H9 (cell line): ENCODE results near the gene MAD1L1. TPM values are rescaled to one million over a fixed set of nuclear protein-coding genes. Genes with fewer than 3 reads are reported as not detected.

Source experiments
- DNase-seq: peaks from one replicate; pipeline ENCODE4 v3.0.0-alpha.2; 2017
- H2AFZ ChIP-seq: one replicate; pipeline ENCODE4 v1.6.1; 2013; ENCODE audit warnings: mild to moderate bottlenecking, low read length, control low read depth, moderate library complexity
- H2AK5ac ChIP-seq: 2 replicates; pipeline ENCODE4 v1.6.1; 2013; ENCODE audit warnings: low read length, control low read depth, mixed read lengths; ENCODE audit not compliant: insufficient read length
- H2BK120ac ChIP-seq: one replicate; pipeline ENCODE4 v1.6.1; 2013; ENCODE audit warnings: low read depth, mild to moderate bottlenecking, low read length, control low read depth, inconsistent platforms; ENCODE audit not compliant: poor library complexity, severe bottlenecking
- H2BK12ac ChIP-seq: 2 replicates; pipeline ENCODE4 v1.6.1; 2013; ENCODE audit warnings: low read length, control low read depth, mixed read lengths, low read depth; ENCODE audit not compliant: insufficient read length
- H2BK15ac ChIP-seq: 2 replicates; pipeline ENCODE4 v1.6.1; 2013; ENCODE audit warnings: low read depth, low read length, control low read depth
- H2BK20ac ChIP-seq: one replicate; pipeline ENCODE4 v1.6.1; 2013; ENCODE audit warnings: low read depth, mild to moderate bottlenecking, low read length, control low read depth, inconsistent platforms; ENCODE audit not compliant: poor library complexity, severe bottlenecking
- H2BK5ac ChIP-seq: 2 replicates; pipeline ENCODE4 v1.6.1; 2013; ENCODE audit warnings: low read length, control low read depth, mixed read lengths; ENCODE audit not compliant: insufficient read length
- H3K14ac ChIP-seq: 2 replicates; pipeline ENCODE4 v1.6.1; 2013; ENCODE audit warnings: low read length, control low read depth; ENCODE audit not compliant: insufficient read depth
- H3K18ac ChIP-seq: 2 replicates; pipeline ENCODE4 v1.6.1; 2013; ENCODE audit warnings: low read depth, mild to moderate bottlenecking, mixed read lengths, low read length, control low read depth; ENCODE audit not compliant: insufficient read length
- H3K23ac ChIP-seq: 2 replicates; pipeline ENCODE4 v1.6.1; 2013; ENCODE audit warnings: low read length, control low read depth, mixed read lengths, low read depth; ENCODE audit not compliant: insufficient read length
- H3K23me2 ChIP-seq: 2 replicates; pipeline ENCODE4 v1.6.1; 2013; ENCODE audit warnings: low read depth, mild to moderate bottlenecking, mixed read lengths, low read length, control low read depth; ENCODE audit not compliant: insufficient read length, poor library complexity, severe bottlenecking
- H3K27ac ChIP-seq: 2 replicates; pipeline ENCODE4 v1.5.1; 2013; ENCODE audit warnings: low read length, control low read depth, mixed read lengths, low read depth; ENCODE audit not compliant: insufficient read length
- H3K27me3 ChIP-seq: 2 replicates; pipeline ENCODE4 v1.6.1; 2013; ENCODE audit warnings: low read length, control low read depth, inconsistent platforms; ENCODE audit not compliant: insufficient read depth
- H3K4ac ChIP-seq: 2 replicates; pipeline ENCODE4 v1.6.1; 2013; ENCODE audit warnings: low read depth, mild to moderate bottlenecking, control low read depth, inconsistent platforms, low read length, moderate library complexity
- H3K4me1 ChIP-seq: 2 replicates; pipeline ENCODE4 v1.6.1; 2013; ENCODE audit warnings: low read length, control low read depth, inconsistent platforms; ENCODE audit not compliant: insufficient read depth
- H3K4me2 ChIP-seq: 2 replicates; pipeline ENCODE4 v1.6.1; 2013; ENCODE audit warnings: low read length, control low read depth, mixed read lengths; ENCODE audit not compliant: insufficient read length, insufficient read depth
- H3K56ac ChIP-seq: 2 replicates; pipeline ENCODE4 v1.6.1; 2013; ENCODE audit warnings: low read depth, mild to moderate bottlenecking, mixed read lengths, low read length, control low read depth; ENCODE audit not compliant: insufficient read length
- H3K79me1 ChIP-seq: 2 replicates; pipeline ENCODE4 v1.6.1; 2013; ENCODE audit warnings: low read depth, mild to moderate bottlenecking, moderate library complexity, low read length, control low read depth, inconsistent platforms; ENCODE audit not compliant: insufficient read depth, poor library complexity, severe bottlenecking
- H3K79me2 ChIP-seq: 2 replicates; pipeline ENCODE4 v1.6.1; 2013; ENCODE audit warnings: low read length, control low read depth, inconsistent platforms; ENCODE audit not compliant: insufficient read depth
- H3K9ac ChIP-seq: 2 replicates; pipeline ENCODE4 v1.6.1; 2013; ENCODE audit warnings: low read length, control low read depth, mixed read lengths; ENCODE audit not compliant: insufficient read length; ENCODE audit errors: extremely low read depth
- H3K9me3 ChIP-seq: one replicate; pipeline ENCODE4 v1.6.1; 2013; ENCODE audit warnings: low read depth, low read length, inconsistent platforms; ENCODE audit not compliant: control insufficient read depth
- H3T11ph ChIP-seq: one replicate; pipeline ENCODE4 v1.6.1; 2013; ENCODE audit warnings: mild to moderate bottlenecking, low read length, control low read depth, inconsistent platforms
- H4K20me1 ChIP-seq: one replicate; pipeline ENCODE4 v1.6.1; 2013; ENCODE audit not compliant: control insufficient read depth, insufficient read length, insufficient read depth
- H4K5ac ChIP-seq: 2 replicates; pipeline ENCODE4 v1.6.1; 2013; ENCODE audit warnings: low read depth, mild to moderate bottlenecking, mixed read lengths, low read length, control low read depth; ENCODE audit not compliant: insufficient read length
- H4K8ac ChIP-seq: replicated peaks from 2 replicates; pipeline ENCODE4 v1.6.1; 2013; ENCODE audit warnings: low read length, control low read depth, mixed read lengths, low read depth; ENCODE audit not compliant: insufficient read length
- H4K91ac ChIP-seq: 2 replicates; pipeline ENCODE4 v1.6.1; 2013; ENCODE audit warnings: low read depth, mild to moderate bottlenecking, moderate library complexity, mixed read lengths, low read length, control low read depth; ENCODE audit not compliant: insufficient read length
- H3K27ac Mint-ChIP-seq, 3 experiments: 2 replicates in 2 of 3; 3 replicates in 1 of 3; pipeline ENCODE4 v1.8.0; 2020 to 2021; ENCODE audit warnings: mixed read lengths in 3 of 3, mild to moderate bottlenecking in 1 of 3, moderate library complexity in 1 of 3
- H3K27me3 Mint-ChIP-seq: 2 replicates; pipeline ENCODE4 v1.8.0; 2021; ENCODE audit warnings: low read depth, mild to moderate bottlenecking, moderate library complexity, mixed read lengths
- H3K36me3 Mint-ChIP-seq, 3 experiments: 2 replicates in 2 of 3; 3 replicates in 1 of 3; pipeline ENCODE4 v1.8.0; 2020 to 2021; ENCODE audit warnings: low read depth in 3 of 3, mixed read lengths in 3 of 3; ENCODE audit not compliant: insufficient read depth in 1 of 3
- H3K4me1 Mint-ChIP-seq, 2 experiments: 2 replicates each; pipeline ENCODE4 v1.8.0; 2020; ENCODE audit warnings: mixed read lengths in 2 of 2
- H3K4me3 Mint-ChIP-seq, 2 experiments: 2 replicates in 1 of 2; 3 replicates in 1 of 2; pipeline ENCODE4 v1.8.0; 2020 to 2021; ENCODE audit warnings: mild to moderate bottlenecking in 2 of 2, mixed read lengths in 2 of 2, moderate library complexity in 1 of 2
- H3K9me3 Mint-ChIP-seq, 2 experiments: 2 replicates in 1 of 2; 3 replicates in 1 of 2; pipeline ENCODE4 v1.8.0; 2020; ENCODE audit warnings: mild to moderate bottlenecking in 2 of 2, mixed read lengths in 2 of 2, moderate library complexity in 1 of 2
- CTCF ChIP-seq: fragments of 200-600 bp; sonication (generic); conservative IDR thresholded peaks from 3 replicates; pipeline ENCODE4 v1.8.0; 2021; ENCODE audit warnings: antibody characterized with exemption, mild to moderate bottlenecking
- WGBS: extraction: QIAGEN DNeasy Blood & Tissue Kit; methylation state at CpG from one replicate; pipeline ENCODE4 v1.1.7; 2013; ENCODE audit warnings: missing lambda C conversion rate, low lambda C conversion rate, mixed read lengths; ENCODE audit not compliant: insufficient read length; ENCODE audit errors: extremely low coverage; 5-methylcytosine and 5-hydroxymethylcytosine counted together
- total RNA-seq: library from RNA; stranded (reverse); gene quantifications from 2 replicates; pipeline ENCODE4 v1.2.1, GENCODE V29; 2021

Gene MAD1L1
- total RNA-seq, 1 experiment from 2014 or later, result 39.0 TPM

DNA sequence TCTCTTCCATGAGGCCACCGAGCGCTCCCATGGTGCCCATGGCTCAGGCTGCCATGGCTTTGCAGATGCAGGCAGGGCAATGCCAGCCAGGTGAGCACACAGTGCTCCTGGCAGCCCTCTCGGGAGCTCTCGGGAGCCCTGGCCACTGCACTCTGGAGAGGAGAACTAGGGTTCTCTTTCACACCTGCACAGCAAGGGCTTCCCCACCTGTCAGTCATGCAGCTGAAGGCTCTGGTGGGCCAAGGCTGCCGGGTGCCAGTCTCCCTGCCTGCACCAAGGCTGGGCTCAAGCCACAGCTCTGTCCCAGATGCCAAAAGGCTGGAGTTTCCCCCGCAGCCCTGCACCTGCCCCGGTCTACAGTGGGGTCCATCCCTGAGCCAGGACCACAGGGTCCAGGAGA is 41.9 kb upstream of the MAD1L1 start:
- no peaks in the 10 kb centered on the region for H3K27me3 Mint-ChIP-seq
- H3K4ac ChIP-seq, result no peak overlapping the region
- H3K9ac ChIP-seq, result no peak overlapping the region

More for the DNA sequence above, 41.9 kb upstream of the MAD1L1 start:
- Histone ChIP-seq H3K79me2 (no peaks in the 10 kb centered on the region), H3K4me2 (no peak overlapping the region), H4K5ac (no peak overlapping the region), H3K23ac (no peak overlapping the region), H4K8ac (no peak overlapping the region), H3T11ph (no peak overlapping the region), H2BK12ac (no peak overlapping the region), H3K27me3 (no peaks in the 10 kb centered on the region), H3K4me1 (peaks cover 2% of the 10 kb centered on the region; the same call in 1 of the 2 replicates), H3K18ac (no peak overlapping the region), H2AFZ (no peak overlapping the region), H3K27ac (no peak overlapping the region), H3K79me1 (no peaks in the 10 kb centered on the region), H4K20me1 (no peaks in the 10 kb centered on the region), H3K9me3 (no peaks in the 10 kb centered on the region), H2BK20ac (no peak overlapping the region), H3K14ac (no peak overlapping the region), H4K91ac (no peak overlapping the region), H3K56ac (no peak overlapping the region), H2BK5ac (no peak overlapping the region), H2AK5ac (no peak overlapping the region), H2BK15ac (no peak overlapping the region), H2BK120ac (no peak overlapping the region), H3K23me2 (no peaks in the 10 kb centered on the region)
- WGBS, result no CpG with 5 or more reads among the region's 7 CpGs
- no peak for TF ChIP-seq CTCF
- peaks cover 7 to 38% (median 29%) of the 10 kb centered on the region in 3 experiments; a peak in 6 of 7 replicates for H3K36me3 Mint-ChIP-seq
- H3K9me3 Mint-ChIP-seq, result no peaks in the 10 kb centered on the region
- peaks cover 15% of the 10 kb centered on the region in 2 experiments for H3K4me1 Mint-ChIP-seq
- no peak overlapping the region for H3K4me3 Mint-ChIP-seq
- no peak for DNase-seq
- H3K27ac Mint-ChIP-seq, result peak overlapping the region in 2 of 3 experiments; percentile 52 to 86; a peak in 3 of 7 replicates
